Measurements from ENCODE around the gene TENM3.

DNA sequence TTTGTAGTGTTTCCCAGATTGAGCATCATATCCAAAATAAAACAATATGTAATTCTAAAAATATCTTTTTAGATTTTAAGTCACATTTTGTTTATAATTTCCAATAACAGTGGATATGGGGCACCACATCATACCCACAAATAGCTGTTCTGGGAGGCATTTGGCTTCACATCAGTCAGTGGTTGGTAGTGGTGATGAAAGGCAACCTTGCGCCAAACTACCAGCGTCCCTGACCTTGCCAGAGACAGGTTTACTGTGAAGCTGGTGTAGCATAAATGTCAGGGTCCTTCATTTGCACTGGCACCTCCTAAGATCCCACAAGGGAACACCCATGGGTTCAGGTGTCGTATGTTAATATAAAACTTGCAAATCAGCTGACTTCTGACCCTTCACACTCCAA is 451.8 kb downstream of the TENM3 start:
- TF ChIP-seq POLR2A (IDR thresholded peaks at IDR 0.05): no peak
- TF ChIP-seq, protein P1, sequence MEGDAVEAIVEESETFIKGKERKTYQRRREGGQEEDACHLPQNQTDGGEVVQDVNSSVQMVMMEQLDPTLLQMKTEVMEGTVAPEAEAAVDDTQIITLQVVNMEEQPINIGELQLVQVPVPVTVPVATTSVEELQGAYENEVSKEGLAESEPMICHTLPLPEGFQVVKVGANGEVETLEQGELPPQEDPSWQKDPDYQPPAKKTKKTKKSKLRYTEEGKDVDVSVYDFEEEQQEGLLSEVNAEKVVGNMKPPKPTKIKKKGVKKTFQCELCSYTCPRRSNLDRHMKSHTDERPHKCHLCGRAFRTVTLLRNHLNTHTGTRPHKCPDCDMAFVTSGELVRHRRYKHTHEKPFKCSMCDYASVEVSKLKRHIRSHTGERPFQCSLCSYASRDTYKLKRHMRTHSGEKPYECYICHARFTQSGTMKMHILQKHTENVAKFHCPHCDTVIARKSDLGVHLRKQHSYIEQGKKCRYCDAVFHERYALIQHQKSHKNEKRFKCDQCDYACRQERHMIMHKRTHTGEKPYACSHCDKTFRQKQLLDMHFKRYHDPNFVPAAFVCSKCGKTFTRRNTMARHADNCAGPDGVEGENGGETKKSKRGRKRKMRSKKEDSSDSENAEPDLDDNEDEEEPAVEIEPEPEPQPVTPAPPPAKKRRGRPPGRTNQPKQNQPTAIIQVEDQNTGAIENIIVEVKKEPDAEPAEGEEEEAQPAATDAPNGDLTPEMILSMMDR (IDR thresholded peaks at IDR 0.05): no peak

Measured in uterus (tissue), 2 donors.